ENCODE results near the gene FAM124A.
"Not testable (repeated sequence)": the region's sequence is repeated elsewhere in the genome, so short reads cannot be mapped to it uniquely, and the experiment has no call there.

The FAM124A gene

GRCh38 chr13:51271528-51272085 lies 49.4 kb downstream of the FAM124A start:
- DNase-seq (ENCODE audit: low spot score): no peak

DNA sequence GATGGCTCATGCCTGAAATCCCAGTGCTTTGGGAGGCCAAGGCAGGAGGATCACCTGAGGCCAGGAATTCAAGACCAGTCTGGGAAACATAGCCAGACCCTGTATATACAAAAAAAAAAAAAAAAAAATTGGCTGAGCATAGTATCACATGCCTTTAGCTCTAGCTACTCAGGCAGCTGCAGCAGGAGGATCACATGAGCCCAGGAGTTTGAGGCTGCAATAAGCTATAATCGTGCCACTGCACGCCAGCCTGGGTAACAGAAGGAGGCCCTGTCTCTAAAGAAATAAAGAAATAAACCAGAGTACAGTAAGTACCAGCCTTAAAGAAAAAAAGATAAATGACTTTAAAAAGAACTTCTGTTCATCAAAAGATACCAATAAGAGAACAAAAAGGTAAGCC lies 52.9 kb downstream of the FAM124A start:
- DNase-seq (ENCODE audit: low spot score): no peak

DNA sequence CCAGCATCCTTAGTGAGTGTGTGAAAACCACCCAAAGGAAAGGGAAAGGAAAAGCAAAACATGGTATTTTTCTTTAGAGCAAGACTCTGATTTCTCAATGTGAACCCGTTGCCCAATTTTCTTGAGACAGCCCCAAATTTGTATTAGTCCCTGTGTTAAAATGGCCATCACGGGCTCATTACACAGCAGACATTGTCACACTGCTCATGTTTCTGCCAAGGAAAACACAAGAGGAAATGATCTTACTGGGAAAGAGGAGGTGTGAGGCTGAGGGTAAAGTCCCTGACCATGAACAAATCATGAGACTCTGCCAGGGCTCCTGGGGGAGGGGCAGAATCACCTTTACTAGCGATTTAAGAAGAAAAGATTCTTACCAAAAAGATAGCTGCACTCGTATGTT lies 54.4 kb downstream of the FAM124A start:
- no peak for DNase-seq (ENCODE audit: low spot score)

- DNase-seq (ENCODE audit: low spot score): no peak
These were observed 55.7 kb downstream of the FAM124A start for GRCh38 chr13:51277928-51278327.

GRCh38 chr13:51278426-51279130 lies 56.4 kb downstream of the FAM124A start:
- DNase-seq (ENCODE audit: low spot score): no peak

DNA sequence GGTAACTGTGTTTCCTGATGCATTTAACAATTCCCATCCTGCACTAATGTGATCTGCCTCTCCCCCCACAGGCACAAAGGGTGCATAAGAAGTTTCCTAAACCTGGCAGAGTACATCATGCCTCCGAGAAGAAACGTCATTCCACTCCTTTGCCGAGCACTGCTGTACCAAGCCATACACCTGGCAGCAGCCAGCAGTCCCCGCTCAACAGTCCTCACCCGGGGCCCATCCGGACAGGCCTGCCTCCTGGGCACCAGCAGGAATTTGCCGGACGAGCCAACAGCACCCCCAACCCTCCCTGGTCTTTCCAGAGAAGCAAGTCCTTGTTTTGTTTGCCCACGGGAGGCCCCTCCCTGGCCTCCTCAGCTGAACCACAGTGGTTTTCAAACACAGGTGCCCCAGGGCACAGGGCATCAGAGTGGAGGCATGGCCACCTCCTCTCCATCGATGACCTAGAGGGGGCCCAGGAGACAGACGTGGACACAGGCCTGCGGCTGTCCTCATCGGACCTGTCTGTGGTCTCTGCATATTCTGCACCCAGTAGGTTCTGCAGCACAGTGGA lies 58.3 kb downstream of the FAM124A start:
- no peak for DNase-seq (ENCODE audit: low spot score)

DNA sequence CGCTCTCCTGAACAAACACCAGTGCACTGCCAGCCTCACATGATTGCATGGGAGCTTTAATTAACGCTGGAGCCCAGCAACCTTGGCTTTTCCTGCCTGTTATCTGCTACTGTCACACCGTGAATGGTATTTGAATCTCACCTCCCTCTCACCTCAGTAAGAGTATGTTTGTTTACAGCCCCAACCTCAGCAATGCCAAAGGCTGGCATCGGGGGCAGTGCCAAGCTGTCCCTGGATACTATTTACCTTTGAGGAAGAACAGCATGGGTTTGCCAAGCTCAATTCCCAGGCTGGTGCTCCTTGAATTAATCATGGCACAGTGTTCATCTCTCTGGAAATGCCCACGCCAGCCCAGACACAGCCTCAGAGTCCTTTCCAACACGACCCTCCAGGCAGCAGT lies 60.1 kb downstream of the FAM124A start:
- no peak for DNase-seq (ENCODE audit: low spot score)

DNA sequence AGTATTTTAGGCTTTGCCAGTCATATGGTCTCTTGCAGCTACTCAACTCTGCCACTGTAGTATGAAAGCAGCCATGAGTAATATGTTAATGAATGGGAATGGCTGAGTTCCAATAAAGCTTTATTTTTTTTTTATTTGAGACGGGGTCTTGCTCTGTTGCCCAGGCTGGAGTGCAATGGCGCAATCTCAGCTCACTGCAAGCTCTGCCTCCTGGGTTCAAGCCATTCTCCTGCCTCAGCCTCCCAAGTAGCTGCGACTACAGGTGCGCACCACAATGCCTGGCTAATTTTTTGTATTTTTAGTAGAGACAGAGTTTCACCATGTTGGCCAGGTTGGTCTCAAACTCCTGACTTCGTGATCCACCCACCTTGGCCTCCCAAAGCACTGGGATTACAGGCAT lies 60.7 kb downstream of the FAM124A start:
- DNase-seq (ENCODE audit: low spot score): not testable (repeated sequence)

DNA sequence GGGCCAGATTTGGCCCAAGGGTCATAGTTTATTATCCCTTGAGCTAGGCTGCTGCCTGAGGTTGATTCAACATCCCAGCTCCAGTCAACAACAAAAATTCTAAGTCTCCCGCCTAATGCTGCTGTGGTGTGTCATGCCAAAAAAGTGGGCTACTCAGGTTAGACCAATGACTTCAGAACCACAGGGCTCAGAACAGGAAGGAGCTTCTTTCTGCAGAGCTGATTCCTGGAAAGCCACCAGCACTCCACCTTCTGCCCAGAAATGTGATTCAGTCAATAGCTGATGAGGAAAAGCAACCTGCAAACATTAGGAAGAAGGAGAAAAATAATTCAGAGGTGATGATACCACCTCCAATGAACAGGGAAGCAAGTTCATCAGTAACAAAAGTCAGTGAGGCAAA lies 61.2 kb downstream of the FAM124A start:
- no peak for DNase-seq (ENCODE audit: low spot score)

- DNase-seq (ENCODE audit: low spot score): no peak
These were observed 62.1 kb downstream of the FAM124A start for GRCh38 chr13:51284339-51284738.

DNA sequence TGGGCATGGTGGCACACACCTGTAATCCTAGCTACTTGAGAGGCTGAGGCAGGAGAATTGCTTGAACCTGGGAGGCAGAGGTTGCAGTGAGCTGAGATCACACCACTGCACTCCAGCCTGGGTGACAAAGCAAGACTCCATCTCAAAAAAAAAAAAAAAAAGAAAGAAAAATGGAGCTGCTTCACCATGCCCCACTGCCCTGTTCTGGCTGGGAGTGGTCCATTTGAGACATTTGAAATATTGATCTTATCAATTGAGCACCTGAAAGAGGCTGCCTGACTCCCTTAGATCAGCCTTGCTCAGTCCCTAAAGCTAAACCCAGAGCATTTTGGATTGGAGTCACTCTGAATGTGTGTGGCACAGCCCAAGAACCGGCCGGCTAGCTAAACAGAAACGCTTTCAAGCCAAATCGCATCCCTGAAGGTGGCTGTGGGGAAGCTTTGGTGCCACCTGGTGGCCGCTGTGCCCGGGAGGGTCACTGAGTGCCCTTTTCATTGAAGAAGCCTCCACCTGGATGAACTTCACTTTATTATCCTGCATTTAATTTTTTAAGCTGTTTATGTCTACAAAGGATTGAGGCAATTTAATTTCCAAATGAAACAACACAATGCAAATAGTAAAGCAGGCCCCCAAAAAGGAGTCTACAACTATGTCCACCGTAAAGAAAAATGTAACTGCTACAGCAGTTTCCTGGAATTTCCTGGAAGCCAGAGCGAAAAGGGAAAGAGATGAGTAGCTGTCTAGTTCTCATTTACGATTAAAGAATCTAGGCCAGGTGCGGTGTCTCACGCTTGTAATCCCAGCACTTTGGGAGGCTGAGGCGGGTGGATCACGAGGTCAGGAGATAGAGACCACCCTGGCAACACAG lies 64.2 kb downstream of the FAM124A start:
- DNase-seq (ENCODE audit: low spot score): peak; percentile 62

DNA sequence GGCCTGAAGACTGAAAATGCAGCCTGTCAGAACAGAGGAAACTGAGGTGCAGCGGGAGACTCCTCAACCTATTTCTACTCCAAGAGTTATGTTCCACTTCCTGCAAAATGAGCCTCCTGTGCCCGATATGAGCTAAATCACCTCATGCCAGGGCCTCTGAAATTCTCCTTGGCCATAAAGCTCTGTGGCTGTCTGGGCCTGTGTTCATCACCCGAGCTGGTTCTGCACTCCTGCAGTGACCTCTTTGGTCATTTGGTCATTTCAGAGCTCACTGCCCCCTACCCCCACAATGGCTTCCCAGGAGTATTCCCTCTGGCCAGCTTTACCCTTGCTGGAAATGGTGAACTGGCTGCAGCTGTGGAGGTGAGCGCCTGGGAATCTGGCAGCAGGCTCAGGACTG lies 65.6 kb downstream of the FAM124A start:
- no peak for DNase-seq (ENCODE audit: low spot score)

- not testable (repeated sequence) for DNase-seq (ENCODE audit: low spot score)
These were observed 66.1 kb downstream of the FAM124A start for GRCh38 chr13:51288254-51288653.

DNA sequence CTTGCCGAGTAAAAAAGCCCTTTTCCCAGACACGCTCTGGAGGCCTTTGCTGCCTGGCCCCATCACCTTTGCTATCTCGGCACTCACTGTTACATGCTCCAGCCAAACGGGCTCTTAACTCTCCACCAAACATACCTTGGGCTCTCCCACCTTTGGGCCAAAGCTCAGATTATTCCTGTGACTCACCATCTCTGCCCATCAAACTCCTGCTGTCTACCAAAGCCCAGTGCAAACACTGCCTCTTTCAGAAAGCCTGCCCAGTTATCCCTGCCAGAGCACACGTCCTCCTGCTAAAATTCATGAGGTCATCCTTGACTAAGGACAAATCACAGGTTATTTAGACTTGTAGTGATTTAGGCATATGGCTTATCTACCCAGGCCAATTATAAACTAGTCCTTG lies 69.1 kb downstream of the FAM124A start:
- DNase-seq (ENCODE audit: low spot score): no peak

DNA sequence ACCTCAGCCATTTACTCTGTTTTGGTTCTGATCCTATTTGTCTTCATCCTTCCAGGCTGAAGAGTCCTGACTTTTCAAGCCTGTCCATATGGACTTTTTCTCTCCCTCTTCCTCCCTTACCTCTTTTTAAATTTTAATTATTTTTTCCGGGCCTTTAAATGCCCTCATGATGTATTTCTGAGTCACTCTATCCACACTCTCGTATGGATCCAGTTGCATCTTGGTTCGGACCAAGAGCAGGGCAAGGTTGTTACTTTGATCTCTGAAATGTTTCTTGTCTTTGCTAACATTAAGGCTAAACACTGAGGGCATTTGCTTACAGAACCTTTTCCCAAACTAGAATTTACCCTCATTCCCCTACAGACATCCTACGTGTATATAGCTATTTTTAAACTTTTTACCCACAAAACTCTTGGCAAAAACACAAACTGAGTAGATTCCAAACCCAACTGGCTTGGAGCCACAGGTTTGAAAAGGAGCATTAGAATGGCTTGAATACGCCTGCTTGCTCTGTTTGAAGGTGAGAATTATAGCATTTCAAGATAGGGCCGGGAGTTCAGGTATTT lies 69.9 kb downstream of the FAM124A start:
- DNase-seq (ENCODE audit: low spot score): no peak

DNA sequence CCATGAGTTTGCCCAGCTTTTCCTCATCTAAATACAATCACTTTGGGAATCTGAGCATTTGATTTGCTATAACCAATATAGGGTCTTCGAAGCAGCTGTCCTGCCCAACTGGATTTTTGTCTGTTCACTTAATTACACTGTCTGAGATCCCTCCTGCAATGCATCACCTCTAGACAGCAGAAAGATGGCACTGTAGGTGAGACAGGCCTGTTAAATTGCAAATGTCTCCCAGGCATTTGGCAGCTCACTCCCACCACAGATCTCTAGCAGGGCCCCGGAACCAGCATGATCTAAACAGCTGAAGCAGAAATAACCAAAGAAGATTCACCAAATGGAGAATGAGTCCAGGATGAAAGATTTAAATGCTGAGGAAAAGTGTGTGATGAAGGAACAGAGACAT lies 75.4 kb downstream of the FAM124A start:
- DNase-seq (ENCODE audit: low spot score): no peak

GRCh38 chr13:51298812-51299211 lies 76.6 kb downstream of the FAM124A start:
- DNase-seq (ENCODE audit: low spot score): no peak

DNA sequence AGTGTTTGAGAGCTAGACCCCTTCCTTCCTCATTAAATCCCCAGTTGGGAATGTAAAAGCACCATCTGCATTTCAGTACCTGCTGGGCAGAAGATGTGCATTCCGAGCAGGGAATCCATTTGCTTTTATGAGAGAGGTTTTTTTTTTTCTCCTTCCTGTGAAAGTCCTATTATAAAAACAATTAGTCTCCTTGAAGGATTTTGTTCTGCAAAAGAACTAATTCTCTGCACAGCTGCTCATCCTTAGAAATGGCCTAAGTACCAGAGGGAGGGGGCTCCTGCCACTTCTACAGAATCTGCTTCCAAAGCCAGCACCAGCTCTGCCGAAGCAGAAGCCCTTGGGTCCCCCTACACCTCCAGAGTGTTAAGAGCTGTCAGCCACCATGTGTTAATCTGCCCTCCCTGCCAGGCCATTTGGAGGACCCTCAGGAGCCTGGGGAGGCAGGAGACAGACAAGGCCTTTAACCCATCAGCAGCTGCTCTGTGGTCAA lies 80.9 kb downstream of the FAM124A start:
- no peak for DNase-seq (ENCODE audit: low spot score)

- no peak for DNase-seq (ENCODE audit: low spot score)
These were observed 81.7 kb downstream of the FAM124A start for GRCh38 chr13:51303882-51304281.

DNA sequence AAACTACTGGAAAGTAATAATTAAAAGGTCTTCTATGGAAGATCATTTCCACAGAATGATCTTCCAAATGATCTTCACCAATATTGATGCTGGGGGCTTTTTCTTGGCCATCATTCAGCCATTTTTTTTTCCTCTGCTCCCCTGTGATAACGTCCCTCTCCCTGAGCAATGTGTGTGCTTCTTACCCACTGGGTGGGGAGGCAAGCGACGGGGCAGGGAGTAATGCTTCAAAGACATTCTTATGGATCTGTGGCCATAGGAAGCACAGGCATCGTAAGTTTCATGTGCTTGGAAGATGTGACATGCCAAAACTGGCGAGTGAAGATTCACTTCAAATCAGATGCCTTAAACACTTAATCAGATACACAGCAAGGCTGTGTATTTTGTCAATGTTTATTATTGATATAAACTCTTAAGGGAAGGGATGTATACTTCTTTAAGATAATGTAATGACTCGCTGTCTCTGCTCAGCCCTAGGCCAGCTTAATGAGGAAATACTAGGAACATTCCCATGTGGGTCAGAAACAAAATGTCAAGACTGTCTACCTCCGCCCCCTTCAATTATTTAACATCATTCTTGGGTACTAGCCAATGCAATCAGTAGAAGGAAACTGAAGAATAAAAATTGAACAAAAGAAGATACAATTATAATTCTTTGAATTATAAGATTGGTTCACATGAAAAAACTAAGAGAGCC lies 83.2 kb downstream of the FAM124A start:
- DNase-seq (ENCODE audit: low spot score): no peak

DNA sequence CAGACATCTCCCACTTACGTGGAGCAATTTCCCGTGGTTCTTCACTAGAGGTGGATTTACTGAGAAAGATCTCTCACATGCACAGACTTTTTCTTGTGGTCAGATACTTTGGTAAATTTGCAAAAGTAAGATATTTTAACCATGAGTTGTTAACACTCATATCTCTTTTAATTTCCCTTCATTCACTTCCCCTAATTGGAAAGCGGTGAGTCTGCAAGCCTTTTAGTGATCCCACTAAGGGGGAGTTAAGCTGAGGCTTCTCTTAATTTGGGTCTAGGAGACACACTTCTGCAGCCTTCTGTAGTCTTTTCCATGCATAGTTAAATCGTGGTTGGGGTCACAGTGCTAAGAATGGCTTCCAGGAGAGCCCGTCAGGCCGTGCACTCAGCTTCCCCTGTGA lies 86.6 kb downstream of the FAM124A start:
- DNase-seq (ENCODE audit: low spot score): no peak

GRCh38 chr13:51311231-51311630 lies 89.0 kb downstream of the FAM124A start:
- DNase-seq (ENCODE audit: low spot score): no peak
